A549 (cell line): ENCODE data around the gene PIKFYVE. TPM values are rescaled to one million over a fixed set of nuclear protein-coding genes. Genes with fewer than 3 reads are reported as not detected.

Experiments
- ATAC-seq, 2 experiments: fragments of 200-7000 bp in 1 of 2; fragments of >200 bp in 1 of 2; cut with Nextera tagmentation in 1 of 2; cut with Tn5 transposase in 1 of 2; 3 replicates each; pipeline versions ENCODE4 v1.8.0 to v1.9.1; 2018 to 2020; ENCODE audit warnings: mild to moderate bottlenecking in 1 of 2, moderate library complexity in 1 of 2
- CTCF ChIA-PET: fragments of 300-600 bp; sonication (Branson Sonifier 250); formaldehyde crosslinking; extraction: SDS; loops from one replicate; lab custom pipeline; 2021; ENCODE audit warnings: antibody characterized with exemption, inconsistent platforms; lab: Yijun Ruan, JAX
- POLR2A ChIA-PET: fragments of 350-600 bp; formaldehyde crosslinking; extraction: SDS; loops from one replicate; lab custom pipeline; 2021; ENCODE audit warnings: antibody characterized with exemption, inconsistent platforms; lab: Yijun Ruan, JAX
- DNase-seq, 2 experiments: peaks; one replicate each; pipeline versions ENCODE4 v3.0.0 to v3.0.0-alpha.2; 2011 to 2016; ENCODE audit warnings: low read depth in 1 of 2, low spot score in 1 of 2
- FAIRE-seq: peaks from 2 replicates; lab custom pipeline; 2011; peaks lifted over from hg19 to GRCh38; lab: Jason Lieb, UNC
- H3K27ac ChIP-seq, 2 experiments: fragments of >200 bp; sonication (Bioruptor Twin); formaldehyde crosslinking; 3 replicates each; pipeline ENCODE4 v1.5.1; 2016 to 2017
- H3K4me1 ChIP-seq: fragments of >200 bp; sonication (Bioruptor Twin); formaldehyde crosslinking; 3 replicates; pipeline ENCODE4 v1.6.1; 2016
- H3K4me2 ChIP-seq: fragments of >200 bp; sonication (Bioruptor Twin); formaldehyde crosslinking; 3 replicates; pipeline ENCODE4 v1.6.1; 2016
- H3K4me3 ChIP-seq: fragments of >200 bp; sonication (Bioruptor Twin); formaldehyde crosslinking; 3 replicates; pipeline ENCODE4 v1.5.1; 2016
- H3K9me3 ChIP-seq: fragments of >200 bp; sonication (Bioruptor Twin); formaldehyde crosslinking; 3 replicates; pipeline ENCODE4 v1.6.1; 2016
- ATOH8 ChIP-seq: fragments of 250-450 bp; sonication (Bioruptor Pico); IDR thresholded peaks from 2 replicates; pipeline ENCODE4 v1.5.0; 2020; ENCODE audit warnings: low read depth, mild to moderate bottlenecking, moderate library complexity
- BCL3 ChIP-seq: fragments of >200 bp; sonication (Bioruptor Twin); formaldehyde crosslinking; IDR thresholded peaks from 3 replicates; pipeline ENCODE4 v1.6.1; 2016
- CBX8 ChIP-seq: fragments of 200-600 bp; sonication (generic); IDR thresholded peaks from 2 replicates; pipeline ENCODE4 v1.6.1; 2016
- EHF ChIP-seq: fragments of 250-450 bp; sonication (Bioruptor Pico); IDR thresholded peaks from 2 replicates; pipeline ENCODE4 v1.5.0; 2020; ENCODE audit warnings: mild to moderate bottlenecking
- EHMT2 ChIP-seq: fragments of 200-600 bp; sonication (generic); IDR thresholded peaks from 2 replicates; pipeline ENCODE4 v1.6.1; 2016; ENCODE audit warnings: antibody characterized with exemption, low read depth, mild to moderate bottlenecking, moderate library complexity
- ELK1 ChIP-seq: fragments of 150-350 bp; IDR thresholded peaks from 2 replicates; pipeline ENCODE4 v1.6.1; 2014; ENCODE audit warnings: low read depth, mild to moderate bottlenecking, low read length
- EP300 ChIP-seq, 2 experiments: fragments of >200 bp; sonication (Bioruptor Twin); formaldehyde crosslinking; IDR thresholded peaks; 2 replicates in 1 of 2; 3 replicates in 1 of 2; pipeline ENCODE4 v1.6.1; 2016 to 2017
- ESRRA ChIP-seq: fragments of 150-350 bp; IDR thresholded peaks from 2 replicates; pipeline ENCODE4 v1.6.1; 2014; ENCODE audit warnings: mild to moderate bottlenecking, low read length, borderline replicate concordance
- FOSB ChIP-seq: fragments of 250-450 bp; sonication (Bioruptor Pico); IDR thresholded peaks from 2 replicates; pipeline ENCODE4 v1.5.0; 2020; ENCODE audit warnings: mild to moderate bottlenecking, moderate library complexity
- FOXS1 ChIP-seq: fragments of 250-450 bp; sonication (Bioruptor Pico); IDR thresholded peaks from 2 replicates; pipeline ENCODE4 v1.5.0; 2020; ENCODE audit warnings: mild to moderate bottlenecking, moderate library complexity
- GATA3 ChIP-seq: IDR thresholded peaks from 2 replicates; pipeline ENCODE4 v1.6.1; 2012; ENCODE audit warnings: borderline replicate concordance
- HDAC2 ChIP-seq: fragments of 200-600 bp; sonication (generic); IDR thresholded peaks from 2 replicates; pipeline ENCODE4 v1.6.1; 2016
- HES2 ChIP-seq: fragments of >200 bp; sonication (Bioruptor Twin); formaldehyde crosslinking; IDR thresholded peaks from 2 replicates; pipeline ENCODE4 v1.6.1; 2016
- HMGXB4 ChIP-seq: fragments of 250-450 bp; sonication (Bioruptor Pico); IDR thresholded peaks from 2 replicates; pipeline ENCODE4 v1.5.0; 2021; ENCODE audit warnings: mild to moderate bottlenecking, moderate library complexity, borderline replicate concordance
- HOXA7 ChIP-seq: fragments of 250-450 bp; sonication (Bioruptor Pico); IDR thresholded peaks from 2 replicates; pipeline ENCODE4 v1.5.0; 2020; ENCODE audit warnings: mild to moderate bottlenecking, moderate library complexity
- HOXB13 ChIP-seq: fragments of 250-450 bp; sonication (Bioruptor Pico); IDR thresholded peaks from 2 replicates; pipeline ENCODE4 v1.5.0; 2020; ENCODE audit warnings: low read depth, mild to moderate bottlenecking, moderate library complexity
- JUN ChIP-seq, 2 experiments: fragments of >200 bp; sonication (Bioruptor Twin); formaldehyde crosslinking; IDR thresholded peaks; 2 replicates in 1 of 2; 3 replicates in 1 of 2; pipeline ENCODE4 v1.6.1; 2016 to 2017
- JUNB ChIP-seq: fragments of >200 bp; sonication (Bioruptor Twin); formaldehyde crosslinking; IDR thresholded peaks from 2 replicates; pipeline ENCODE4 v1.6.1; 2016
- MAFK ChIP-seq: fragments of 450-650 bp; IDR thresholded peaks from 2 replicates; pipeline ENCODE4 v1.6.1; 2014; ENCODE audit not compliant: partially characterized antibody
- MAZ ChIP-seq: fragments of 150-350 bp; IDR thresholded peaks from 2 replicates; pipeline ENCODE4 v1.6.1; 2014; ENCODE audit warnings: antibody characterized with exemption, low read depth, low read length, borderline replicate concordance
- NFE2L2 ChIP-seq: fragments of 150-350 bp; conservative IDR thresholded peaks from 2 replicates; pipeline ENCODE4 v1.6.1; 2014; ENCODE audit warnings: low read length
- PBX3 ChIP-seq: IDR thresholded peaks from 2 replicates; pipeline ENCODE4 v1.6.1; 2012
- PHF8 ChIP-seq: fragments of 200-600 bp; sonication (generic); IDR thresholded peaks from 2 replicates; pipeline ENCODE4 v1.6.1; 2016; ENCODE audit warnings: low read depth, mild to moderate bottlenecking, antibody characterized with exemption, moderate library complexity, borderline replicate concordance
- RAD21 ChIP-seq, 2 experiments: fragments of >200 bp in 1 of 2; sonication (Bioruptor Twin) in 1 of 2; formaldehyde crosslinking in 1 of 2; IDR thresholded peaks in 1 of 2; conservative IDR thresholded peaks in 1 of 2; 2 replicates in 1 of 2; 3 replicates in 1 of 2; pipeline ENCODE4 v1.6.1; 2012 to 2018; ENCODE audit warnings: inconsistent platforms in 1 of 2
- RARB ChIP-seq: fragments of 250-450 bp; sonication (Bioruptor Pico); IDR thresholded peaks from 2 replicates; pipeline ENCODE4 v1.8.0; 2021; ENCODE audit warnings: mild to moderate bottlenecking, moderate library complexity
- REST ChIP-seq: fragments of 200-600 bp; sonication (generic); IDR thresholded peaks from 2 replicates; pipeline ENCODE4 v1.6.1; 2016; ENCODE audit warnings: antibody characterized with exemption, mild to moderate bottlenecking, moderate library complexity
- SMC3 ChIP-seq: fragments of >200 bp; sonication (Bioruptor Twin); formaldehyde crosslinking; IDR thresholded peaks from 3 replicates; pipeline ENCODE4 v1.6.1; 2018; ENCODE audit warnings: inconsistent platforms
- SREBF2 ChIP-seq: fragments of 450-650 bp; IDR thresholded peaks from 2 replicates; pipeline ENCODE4 v1.6.1; 2014; ENCODE audit warnings: mild to moderate bottlenecking, moderate library complexity
- TP53 ChIP-seq: fragments of 250-450 bp; sonication (Bioruptor Pico); IDR thresholded peaks from 2 replicates; pipeline ENCODE4 v1.5.0; 2021; ENCODE audit warnings: mild to moderate bottlenecking, moderate library complexity
- WGBS: methylation state at CpG from one replicate; pipeline ENCODE4 v1.1.6; 2017; ENCODE audit errors: missing lambda C conversion rate; 5-methylcytosine and 5-hydroxymethylcytosine counted together
- polyA minus RNA-seq: library from RNA; depleted of rRNA, polyadenylated mRNA; stranded (reverse); fragments of >200 nt; gene quantifications from 2 replicates; pipeline ENCODE4 v1.2.3, GENCODE V29; 2011; rRNA and poly(A)+ RNA removed
- polyA plus RNA-seq, 4 experiments: library from polyadenylated mRNA; depleted of rRNA in 3 of 4; stranded (reverse); fragments of >200 nt; fragmentation: RNase III in 1 of 4; extraction: RNeasy Plus Mini Kit Qiagen cat#74134 plus additional on column Dnase treatment in 1 of 4; gene quantifications; 2 replicates in 3 of 4; 3 replicates in 1 of 4; pipeline ENCODE4 v1.2.3, GENCODE V29; 2011 to 2017

Gene PIKFYVE
- polyA plus RNA-seq (2011; rRNA removed) (19.3 and 22.0 TPM in 2 replicates), polyA plus RNA-seq (2017; fragmentation: RNase III; extraction: RNeasy Plus Mini Kit Qiagen cat#74134 plus additional on column Dnase treatment) (5.9 to 6.5 TPM (median 6.4 TPM) in 3 replicates), polyA minus RNA-seq (30.1 and 31.1 TPM in 2 replicates)
- polyA plus RNA-seq (2012; cell fraction: cytosol; rRNA removed) = 4.2 and 5.1 TPM in 2 replicates
- polyA plus RNA-seq (2012; cell fraction: nucleus; rRNA removed) = 4.0 and 6.5 TPM in 2 replicates

GRCh38 chr2:208265801-208266552 lies at the start of gene PIKFYVE:
TSS of gene PIKFYVE (plus strand) at chr2:208266255. CDS start at chr2:208271520, 5,265 bp downstream.
- peak within 1 kb of the TSS; percentile 93 for H3K4me2 ChIP-seq
- peak within 1 kb of the TSS; percentile 95 to 97 for H3K27ac ChIP-seq
- WGBS = under 1% methylated on average over 33 of the region's 50 CpGs
- ChIA-PET CTCF (interaction anchor here (0.9 to 2.0 kb wide), 5 partner anchors 9 to 165 kb away, joined by 3 to 12 read pairs (median 5); partner anchors contain the start of gene IDH1), POLR2A (interaction anchor here (1.0 to 2.9 kb wide), 2 partner anchors 9 to 11 kb away, joined by 4 to 50 read pairs; partner anchors contain the start of gene IDH1)
- DNase-seq (peak; percentile 92 to 98), FAIRE-seq (peak; percentile 28), ATAC-seq (peak; percentile 97 to 98)
- H3K9me3 ChIP-seq = peaks cover 7% of the 10 kb centered on the region; the same call in 1 of the 3 replicates
- peak within 1 kb of the TSS; percentile 97 for H3K4me3 ChIP-seq
- H3K4me1 ChIP-seq = peaks cover 20% of the 10 kb centered on the region
- TF ChIP-seq TP53 (CRISPR knock-in tag) (no peak), BCL3 (no peak), PHF8 (peak; percentile 57; the same call in 1 of the 2 replicates), HMGXB4 (CRISPR knock-in tag) (no peak), JUNB (no peak), HES2 (no peak), MAZ (no peak), RAD21 (conservative IDR thresholded peaks at IDR 0.05 in 1 of 2, IDR thresholded peaks at IDR 0.05 in 1 of 2) (0 out of 5 replicates have a peak, but pooled peaks of 1 of the 2 experiments have one; percentile 7), JUN (IDR thresholded peaks at IDR 0.05) (peak in 1 of 2 experiments; percentile 83; a peak in 3 of 5 replicates), EHMT2 (no peak), MAFK (no peak), ELK1 (no peak), SMC3 (no peak), CBX8 (no peak), FOSB (CRISPR knock-in tag) (no peak), EHF (CRISPR knock-in tag) (no peak), RARB (CRISPR knock-in tag) (0 out of 2 replicates have a peak, but pooled peaks have one; percentile 19), ATOH8 (CRISPR knock-in tag) (no peak), HOXB13 (CRISPR knock-in tag) (no peak), GATA3 (peak; percentile 72), NFE2L2 (no peak), HDAC2 (no peak), PBX3 (peak; percentile 92), FOXS1 (CRISPR knock-in tag) (no peak), SREBF2 (no peak), EP300 (IDR thresholded peaks at IDR 0.05) (no peak), ESRRA (no peak), REST (no peak), HOXA7 (CRISPR knock-in tag) (no peak)
